Measurements from ENCODE around the gene LETMD1. TPM values are rescaled to one million over a fixed set of nuclear protein-coding genes. Genes with fewer than 3 reads are reported as not detected.

LETMD1 gene
- total and polyA plus RNA-seq, 2 of the 8 experiments (the other 6 are each of a cell fraction or from before 2014, with no cell fraction given): 39.4 to 65.3 TPM

- H3K36me3 ChIP-seq (ENCODE audit: control insufficient read depth in 2 of 4, insufficient read depth in 4 of 4, low read length in 3 of 4): no peaks in the 10 kb centered on the region
- H2BK15ac ChIP-seq (ENCODE audit: low read length): 0 out of 2 replicates have a peak overlapping the region, but pooled peaks have one; percentile 0
- no peak overlapping the region for H4K5ac ChIP-seq (ENCODE audit: insufficient read length, low read depth, low read length)
- H3K23me2 ChIP-seq (ENCODE audit: low read depth, low read length): peaks cover 1% of the 10 kb centered on the region; the same call in 1 of the 2 replicates
- no peak overlapping the region for H2BK12ac ChIP-seq (ENCODE audit: low read depth, low read length)
- no peak overlapping the region for H4K91ac ChIP-seq (replicated peaks; ENCODE audit: insufficient read length, low read length)
- DNase-seq (ENCODE audit: low read depth in 1 of 2, low spot score in 2 of 2): no peak
- H3K9ac ChIP-seq (replicated peaks in 1 of 4; ENCODE audit: extremely low read depth in 1 of 4, low read depth in 3 of 4, low read length in 3 of 4): no peak overlapping the region
- no peak overlapping the region for H3K56ac ChIP-seq (replicated peaks; ENCODE audit: insufficient read length, low read depth, low read length)
- no peaks in the 10 kb centered on the region for H3K9me3 ChIP-seq (ENCODE audit: insufficient read depth in 2 of 2, low read depth in 1 of 2, low read length in 1 of 2)
- H3K18ac ChIP-seq (ENCODE audit: extremely low read depth, low read length): no peak overlapping the region
- H2AK5ac ChIP-seq (ENCODE audit: low read depth, low read length): no peak overlapping the region
- no peak overlapping the region for H3K4ac ChIP-seq (replicated peaks; ENCODE audit: insufficient read length, low read depth, low read length)
- WGBS, 2 experiments (ENCODE audit: extremely low coverage in 1 of 2, insufficient coverage in 1 of 2, insufficient read length in 1 of 2, insufficient replicate concordance in 2 of 2, low coverage in 1 of 2, low lambda C conversion rate in 2 of 2, missing lambda C conversion rate in 1 of 2): 84% methylated on average over 15 of the region's 15 CpGs; no CpG with 5 or more reads in 1 of the 2 experiments
- no peak overlapping the region for H3K4me3 ChIP-seq (ENCODE audit: extremely low read depth in 1 of 4, insufficient read depth in 2 of 4, low read depth in 3 of 4, low read length in 4 of 4)
- ChIA-PET POLR2A (ENCODE audit: partially characterized antibody) (interaction anchor here (0.6 to 4.2 kb wide), 9 partner anchors 14 to 203 kb away, joined by 3 to 30 read pairs (median 4); partner anchors contain the start of genes CSRNP2, LETMD1 and POU6F1), CTCF (ENCODE audit: partially characterized antibody) (interaction anchor here (0.7 to 8.0 kb wide), 18 partner anchors 10 to 262 kb away, joined by 3 to 66 read pairs (median 4); partner anchors contain the start of gene TMPRSS12)
- no peak overlapping the region for H3K27ac ChIP-seq (ENCODE audit: low read depth, low read length)
- H2BK5ac ChIP-seq (ENCODE audit: low read depth, low read length): no peak overlapping the region
- H3K79me1 ChIP-seq (ENCODE audit: low read depth, low read length): peaks cover 2% of the 10 kb centered on the region; the same call in 1 of the 2 replicates
- no peak overlapping the region for H2BK120ac ChIP-seq (replicated peaks; ENCODE audit: low read depth, low read length)
- H3K27me3 ChIP-seq (replicated peaks in 1 of 4; ENCODE audit: control insufficient read depth in 3 of 4, extremely low read depth in 1 of 4, insufficient read depth in 3 of 4, low read length in 3 of 4): no peaks in the 10 kb centered on the region; a peak in 1 of 7 replicates
- H3K4me2 ChIP-seq (ENCODE audit: insufficient read depth in 1 of 2, low read depth in 2 of 2, low read length in 2 of 2): peak overlapping the region; percentile 3 to 5; a peak in 3 of 4 replicates
- peaks cover 9 to 16% (median 13%) of the 10 kb centered on the region in 4 experiments for H3K4me1 ChIP-seq (replicated peaks in 1 of 4; ENCODE audit: control insufficient read depth in 3 of 4, insufficient read depth in 4 of 4, low read length in 3 of 4)
- H2AFZ ChIP-seq (ENCODE audit: low read length): no peak overlapping the region
- H3K14ac ChIP-seq (ENCODE audit: insufficient read length): no peak overlapping the region
- no peak overlapping the region for H2BK20ac ChIP-seq (ENCODE audit: low read length)
- H4K20me1 ChIP-seq (replicated peaks in 1 of 2; ENCODE audit: control insufficient read depth in 1 of 2, insufficient read depth in 2 of 2, low read length in 2 of 2): no peaks in the 10 kb centered on the region
- no peak for TF ChIP-seq CEBPB (IDR thresholded peaks at IDR 0.05; ENCODE audit: low read depth, low read length)
- no peak for TF ChIP-seq EZH2 (IDR thresholded peaks at IDR 0.05; ENCODE audit: low read depth, low read length, severe bottlenecking)
- no peak for TF ChIP-seq ZNF274 (IDR thresholded peaks at IDR 0.05; ENCODE audit: borderline replicate concordance, extremely low read depth, low read length)
- no peak for TF ChIP-seq JUND (IDR thresholded peaks at IDR 0.05; ENCODE audit: low read length)
- no peak for FAIRE-seq
- H3K79me2 ChIP-seq (ENCODE audit: control insufficient read depth in 1 of 2, insufficient read depth in 2 of 2, low read length in 2 of 2): peaks cover 10 to 31% of the 10 kb centered on the region in 2 experiments
- no peak overlapping the region for H3K23ac ChIP-seq (ENCODE audit: insufficient read length)
- H4K8ac ChIP-seq (ENCODE audit: extremely low read depth, insufficient read depth, low read length): peak overlapping the region; percentile 81; the same call in 1 of the 2 replicates
Observed at GRCh38 chr12:51027342-51027835, 20.7 kb upstream of the LETMD1 start.
